ENCODE measurements around the gene CNTFR. TPM values are rescaled to one million over a fixed set of nuclear protein-coding genes. Genes with fewer than 3 reads are reported as not detected.

CNTFR gene
- total and polyA plus RNA-seq, 2 of the 8 experiments (the other 6 are each of a cell fraction or from before 2014, with no cell fraction given): 1.2 to 4.2 TPM

DNA sequence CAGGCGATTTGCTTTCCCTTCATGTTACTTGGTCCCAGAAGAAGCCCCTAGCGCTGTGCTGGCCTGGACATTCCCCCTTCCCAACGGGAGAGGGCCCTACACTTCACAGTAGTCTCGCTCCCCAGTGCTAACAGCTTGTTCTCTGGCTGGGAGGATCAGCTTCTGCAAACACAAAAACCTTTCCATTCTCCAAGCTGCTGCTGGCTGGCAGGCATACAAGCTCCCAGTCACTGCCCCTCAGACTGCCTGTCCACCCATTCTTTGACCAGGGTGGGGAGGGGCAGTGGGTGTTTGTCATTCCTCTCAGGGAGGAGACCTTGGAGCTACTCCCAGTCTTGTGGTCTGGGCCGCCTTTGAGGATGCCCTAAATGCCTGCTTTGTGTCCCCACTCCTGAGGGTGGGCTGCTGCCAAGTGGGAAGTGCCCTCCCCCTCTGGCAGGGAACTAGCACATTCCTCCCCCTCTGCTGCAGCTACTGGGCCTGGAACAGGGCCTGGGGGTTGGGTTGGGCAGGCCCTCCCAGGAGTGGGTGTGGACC lies 87.6 kb downstream of the CNTFR start (continued):
- TF ChIP-seq, protein P1, sequence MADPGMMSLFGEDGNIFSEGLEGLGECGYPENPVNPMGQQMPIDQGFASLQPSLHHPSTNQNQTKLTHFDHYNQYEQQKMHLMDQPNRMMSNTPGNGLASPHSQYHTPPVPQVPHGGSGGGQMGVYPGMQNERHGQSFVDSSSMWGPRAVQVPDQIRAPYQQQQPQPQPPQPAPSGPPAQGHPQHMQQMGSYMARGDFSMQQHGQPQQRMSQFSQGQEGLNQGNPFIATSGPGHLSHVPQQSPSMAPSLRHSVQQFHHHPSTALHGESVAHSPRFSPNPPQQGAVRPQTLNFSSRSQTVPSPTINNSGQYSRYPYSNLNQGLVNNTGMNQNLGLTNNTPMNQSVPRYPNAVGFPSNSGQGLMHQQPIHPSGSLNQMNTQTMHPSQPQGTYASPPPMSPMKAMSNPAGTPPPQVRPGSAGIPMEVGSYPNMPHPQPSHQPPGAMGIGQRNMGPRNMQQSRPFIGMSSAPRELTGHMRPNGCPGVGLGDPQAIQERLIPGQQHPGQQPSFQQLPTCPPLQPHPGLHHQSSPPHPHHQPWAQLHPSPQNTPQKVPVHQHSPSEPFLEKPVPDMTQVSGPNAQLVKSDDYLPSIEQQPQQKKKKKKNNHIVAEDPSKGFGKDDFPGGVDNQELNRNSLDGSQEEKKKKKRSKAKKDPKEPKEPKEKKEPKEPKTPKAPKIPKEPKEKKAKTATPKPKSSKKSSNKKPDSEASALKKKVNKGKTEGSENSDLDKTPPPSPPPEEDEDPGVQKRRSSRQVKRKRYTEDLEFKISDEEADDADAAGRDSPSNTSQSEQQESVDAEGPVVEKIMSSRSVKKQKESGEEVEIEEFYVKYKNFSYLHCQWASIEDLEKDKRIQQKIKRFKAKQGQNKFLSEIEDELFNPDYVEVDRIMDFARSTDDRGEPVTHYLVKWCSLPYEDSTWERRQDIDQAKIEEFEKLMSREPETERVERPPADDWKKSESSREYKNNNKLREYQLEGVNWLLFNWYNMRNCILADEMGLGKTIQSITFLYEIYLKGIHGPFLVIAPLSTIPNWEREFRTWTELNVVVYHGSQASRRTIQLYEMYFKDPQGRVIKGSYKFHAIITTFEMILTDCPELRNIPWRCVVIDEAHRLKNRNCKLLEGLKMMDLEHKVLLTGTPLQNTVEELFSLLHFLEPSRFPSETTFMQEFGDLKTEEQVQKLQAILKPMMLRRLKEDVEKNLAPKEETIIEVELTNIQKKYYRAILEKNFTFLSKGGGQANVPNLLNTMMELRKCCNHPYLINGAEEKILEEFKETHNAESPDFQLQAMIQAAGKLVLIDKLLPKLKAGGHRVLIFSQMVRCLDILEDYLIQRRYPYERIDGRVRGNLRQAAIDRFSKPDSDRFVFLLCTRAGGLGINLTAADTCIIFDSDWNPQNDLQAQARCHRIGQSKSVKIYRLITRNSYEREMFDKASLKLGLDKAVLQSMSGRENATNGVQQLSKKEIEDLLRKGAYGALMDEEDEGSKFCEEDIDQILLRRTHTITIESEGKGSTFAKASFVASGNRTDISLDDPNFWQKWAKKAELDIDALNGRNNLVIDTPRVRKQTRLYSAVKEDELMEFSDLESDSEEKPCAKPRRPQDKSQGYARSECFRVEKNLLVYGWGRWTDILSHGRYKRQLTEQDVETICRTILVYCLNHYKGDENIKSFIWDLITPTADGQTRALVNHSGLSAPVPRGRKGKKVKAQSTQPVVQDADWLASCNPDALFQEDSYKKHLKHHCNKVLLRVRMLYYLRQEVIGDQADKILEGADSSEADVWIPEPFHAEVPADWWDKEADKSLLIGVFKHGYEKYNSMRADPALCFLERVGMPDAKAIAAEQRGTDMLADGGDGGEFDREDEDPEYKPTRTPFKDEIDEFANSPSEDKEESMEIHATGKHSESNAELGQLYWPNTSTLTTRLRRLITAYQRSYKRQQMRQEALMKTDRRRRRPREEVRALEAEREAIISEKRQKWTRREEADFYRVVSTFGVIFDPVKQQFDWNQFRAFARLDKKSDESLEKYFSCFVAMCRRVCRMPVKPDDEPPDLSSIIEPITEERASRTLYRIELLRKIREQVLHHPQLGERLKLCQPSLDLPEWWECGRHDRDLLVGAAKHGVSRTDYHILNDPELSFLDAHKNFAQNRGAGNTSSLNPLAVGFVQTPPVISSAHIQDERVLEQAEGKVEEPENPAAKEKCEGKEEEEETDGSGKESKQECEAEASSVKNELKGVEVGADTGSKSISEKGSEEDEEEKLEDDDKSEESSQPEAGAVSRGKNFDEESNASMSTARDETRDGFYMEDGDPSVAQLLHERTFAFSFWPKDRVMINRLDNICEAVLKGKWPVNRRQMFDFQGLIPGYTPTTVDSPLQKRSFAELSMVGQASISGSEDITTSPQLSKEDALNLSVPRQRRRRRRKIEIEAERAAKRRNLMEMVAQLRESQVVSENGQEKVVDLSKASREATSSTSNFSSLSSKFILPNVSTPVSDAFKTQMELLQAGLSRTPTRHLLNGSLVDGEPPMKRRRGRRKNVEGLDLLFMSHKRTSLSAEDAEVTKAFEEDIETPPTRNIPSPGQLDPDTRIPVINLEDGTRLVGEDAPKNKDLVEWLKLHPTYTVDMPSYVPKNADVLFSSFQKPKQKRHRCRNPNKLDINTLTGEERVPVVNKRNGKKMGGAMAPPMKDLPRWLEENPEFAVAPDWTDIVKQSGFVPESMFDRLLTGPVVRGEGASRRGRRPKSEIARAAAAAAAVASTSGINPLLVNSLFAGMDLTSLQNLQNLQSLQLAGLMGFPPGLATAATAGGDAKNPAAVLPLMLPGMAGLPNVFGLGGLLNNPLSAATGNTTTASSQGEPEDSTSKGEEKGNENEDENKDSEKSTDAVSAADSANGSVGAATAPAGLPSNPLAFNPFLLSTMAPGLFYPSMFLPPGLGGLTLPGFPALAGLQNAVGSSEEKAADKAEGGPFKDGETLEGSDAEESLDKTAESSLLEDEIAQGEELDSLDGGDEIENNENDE (IDR thresholded peaks at IDR 0.05; ENCODE audit: insufficient replicate concordance, low read length): no peak
- TF ChIP-seq JUND (IDR thresholded peaks at IDR 0.05; ENCODE audit: low read length) (no peak), TCF12 (IDR thresholded peaks at IDR 0.05; ENCODE audit: low read depth, low read length) (no peak), GABPA (IDR thresholded peaks at IDR 0.05; ENCODE audit: borderline replicate concordance, insufficient read depth, low read length) (no peak), EGR1 (IDR thresholded peaks at IDR 0.05; ENCODE audit: borderline replicate concordance, low read depth, low read length) (no peak), POU5F1 (IDR thresholded peaks at IDR 0.05; ENCODE audit: low read depth, low read length) (no peak), TAF1 (IDR thresholded peaks at IDR 0.05; ENCODE audit: low read depth, low read length) (no peak), JUN (IDR thresholded peaks at IDR 0.05; ENCODE audit: low read depth, low read length) (no peak), SUZ12 (IDR thresholded peaks at IDR 0.05; ENCODE audit: low read length) (no peak)

All from H1 (cell line).